Right lobe of liver (tissue), 4 donors: ENCODE results near the gene NFAT5.

Experiments used
- CTCF ChIP-seq, 4 donors: fragments of 200-600 bp in 3 of 4; fragments of 450-650 bp in 1 of 4; IDR thresholded peaks; one replicate each; pipeline versions ENCODE4 v1.5.1 to v1.8.0; 2016 to 2022; ENCODE audit warnings: antibody characterized with exemption in 4 of 4, mild to moderate bottlenecking in 2 of 4
- POLR2A ChIP-seq: fragments of 450-650 bp; IDR thresholded peaks from one replicate; pipeline ENCODE4 v1.6.1; 2017; ENCODE audit warnings: antibody characterized with exemption, mild to moderate bottlenecking
- donor health status: DM: no; HTN: no; CAD: no.
- donor health status: DM: no; HTN: no; CAD: no.
- donor health status: DM: no; HTN: yes; CAD: no.

- TF ChIP-seq POLR2A (no peak), CTCF (IDR thresholded peaks at IDR 0.05) (no peak)
Measured at GRCh38 chr16:69562813-69563212, 3.0 kb upstream of the NFAT5 start.
